HG03460 (cell line): ENCODE results near the gene PHC3.

Experiments
- ATAC-seq: cut with Tn5 transposase; IDR thresholded peaks from one replicate; pipeline ENCODE4 v1.9.1; 2021; ENCODE audit not compliant: unreplicated experiment

The PHC3 gene

GRCh38 chr3:170046269-170047132 lies 135.0 kb downstream of the PHC3 start:
- ATAC-seq: no peak

DNA sequence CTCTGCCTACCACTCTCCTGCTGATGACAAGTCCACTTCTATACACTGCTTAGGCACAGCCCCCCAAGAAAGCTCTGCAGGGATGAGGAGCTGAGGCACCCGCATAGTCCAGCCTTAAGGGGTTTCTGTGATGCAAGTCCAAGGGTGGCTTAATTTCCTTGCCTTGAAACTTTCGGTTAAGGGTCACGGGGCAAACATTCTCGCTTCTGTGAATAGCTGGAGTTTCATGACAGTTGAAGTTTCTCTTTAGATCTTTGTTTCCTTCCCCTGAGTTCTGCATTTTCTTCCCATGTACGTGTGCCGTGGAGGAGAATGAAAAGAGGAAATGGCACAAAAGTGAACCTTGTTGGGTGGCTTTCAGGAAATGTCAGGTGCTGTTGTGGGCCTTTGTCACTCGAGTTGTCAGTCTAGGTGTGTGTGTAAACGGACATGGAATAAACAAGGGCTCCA lies 136.7 kb downstream of the PHC3 start:
- ATAC-seq: peak; percentile 85

GRCh38 chr3:170044271-170044670 lies 137.3 kb downstream of the PHC3 start:
- ATAC-seq: no peak

DNA sequence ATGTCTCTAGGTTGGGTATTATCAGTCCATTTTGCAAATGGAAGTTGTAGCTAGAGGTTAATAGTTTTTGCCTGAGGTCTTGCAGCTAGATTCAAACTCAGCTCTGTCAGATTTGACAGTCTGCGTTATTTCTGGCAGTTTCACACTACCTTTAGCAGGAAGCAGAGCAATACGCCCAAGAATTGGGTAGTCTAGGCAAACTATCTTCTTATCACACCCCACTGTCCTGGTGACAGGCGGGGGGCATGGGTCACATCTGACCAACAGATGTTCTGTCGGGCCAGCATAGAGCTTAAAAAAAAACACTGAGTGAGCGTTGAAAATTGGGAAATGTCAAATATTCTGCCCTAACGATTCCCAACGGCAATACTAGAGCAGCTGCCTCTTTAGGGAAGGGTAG lies 138.0 kb downstream of the PHC3 start:
- ATAC-seq: no peak

DNA sequence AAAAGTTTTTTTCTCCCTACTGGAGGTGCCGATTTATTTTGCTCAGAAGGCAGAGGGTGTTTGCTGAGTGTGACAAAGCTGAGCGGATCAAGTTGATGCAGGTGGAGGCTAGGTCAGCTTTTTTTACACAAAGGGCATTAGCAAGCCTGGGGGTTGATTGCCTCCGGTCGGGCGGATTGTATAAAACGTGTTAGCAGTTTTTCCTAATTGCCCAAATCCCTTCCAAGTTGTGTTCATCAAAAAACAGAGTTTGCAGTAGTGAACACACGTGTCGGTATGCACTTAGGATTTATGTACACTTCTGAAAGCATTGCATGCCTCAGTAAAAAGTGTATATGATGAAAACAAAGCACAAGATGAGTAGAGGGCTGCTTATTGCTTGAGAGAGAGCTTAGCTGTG lies 141.1 kb downstream of the PHC3 start:
- no peak for ATAC-seq

DNA sequence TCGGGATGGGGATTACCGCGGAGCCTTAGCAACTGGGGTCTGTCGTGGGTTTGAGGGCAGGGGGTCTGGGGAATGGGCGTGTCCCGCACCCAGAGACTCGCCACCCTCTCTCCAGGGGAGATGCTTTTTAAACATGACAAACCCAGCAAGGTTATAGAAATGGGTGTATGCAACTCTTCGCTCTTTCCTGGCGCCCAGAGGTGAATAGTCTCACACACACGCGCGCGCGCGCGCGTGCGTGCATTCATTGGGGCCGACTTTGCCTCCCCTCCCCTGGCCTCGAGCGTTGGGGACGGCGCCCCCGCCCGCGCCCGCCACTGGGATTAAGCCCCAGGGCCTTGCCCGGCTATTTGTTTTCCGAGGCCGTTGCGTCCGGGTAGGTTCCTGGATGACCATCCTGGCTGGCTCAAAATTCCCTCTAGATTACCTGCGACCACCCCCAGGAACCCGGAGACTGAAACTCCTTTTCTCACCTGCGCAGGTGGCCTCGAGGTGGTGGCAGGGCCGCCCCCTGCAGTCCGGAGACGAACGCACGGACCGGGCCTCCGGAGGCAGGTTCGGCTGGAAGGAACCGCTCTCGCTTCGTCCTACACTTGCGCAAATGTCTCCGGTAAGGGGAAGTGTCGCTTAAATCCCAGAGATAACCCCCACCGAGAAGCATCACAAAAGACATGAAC lies 143.0 kb downstream of the PHC3 start:
- ATAC-seq: peak; percentile 6
